Caco-2 (cell line): ENCODE results near the gene E2F4. TPM values are rescaled to one million over a fixed set of nuclear protein-coding genes. Genes with fewer than 3 reads are reported as not detected.
A peak's percentile ranks its signal among the peaks of the same experiment; 100 is the strongest.

ENCODE experiments used
- BruUV-seq: library from RNA; stranded (reverse); fragments of 400-500 nt; replicated peaks from 2 replicates; lab custom pipeline; 2021; lab: Mats Ljungman, UMichigan
- CTCF ChIA-PET: fragments of 300-600 bp; sonication (Branson Sonifier 250); formaldehyde crosslinking; loops from one replicate; lab custom pipeline; 2022; ENCODE audit warnings: antibody characterized with exemption; lab: Charles Lee
- POLR2A ChIA-PET: fragments of 300-600 bp; sonication (Branson Sonifier 250); formaldehyde crosslinking; loops from one replicate; lab custom pipeline; 2022; ENCODE audit warnings: antibody characterized with exemption; lab: Charles Lee
- DNase-seq, 2 experiments: peaks; one replicate each; pipeline versions ENCODE4 v3.0.0 to v3.0.0-alpha.2; 2020 to 2022
- H3K27me3 ChIP-seq: replicated peaks from 2 replicates; pipeline ENCODE4 v1.6.0; 2011; ENCODE audit warnings: low read length; ENCODE audit not compliant: control insufficient read depth, insufficient read depth
- H3K36me3 ChIP-seq: 2 replicates; pipeline ENCODE4 v1.5.1; 2011; ENCODE audit warnings: low read length; ENCODE audit not compliant: control insufficient read depth, insufficient read depth
- H3K4me1 ChIP-seq: fragments of 250-450 bp; sonication (Bioruptor Pico); 2 replicates; pipeline ENCODE4 v1.5.1; 2020; ENCODE audit warnings: mild to moderate bottlenecking
- H3K4me3 ChIP-seq: 2 replicates; pipeline ENCODE4 v1.5.1; 2011; ENCODE audit warnings: low read depth, mild to moderate bottlenecking, control low read depth, low read length
- H3K9me3 ChIP-seq: fragments of 250-450 bp; sonication (Bioruptor Pico); 2 replicates; pipeline ENCODE4 v1.5.1; 2020; ENCODE audit warnings: mild to moderate bottlenecking, moderate library complexity
- H3K27ac Mint-ChIP-seq: one replicate; pipeline ENCODE4 v1.8.0; 2022; ENCODE audit warnings: mixed read lengths; ENCODE audit not compliant: unreplicated experiment
- H3K27me3 Mint-ChIP-seq: one replicate; pipeline ENCODE4 v1.8.0; 2022; ENCODE audit warnings: mixed read lengths; ENCODE audit not compliant: insufficient read depth, unreplicated experiment
- H3K36me3 Mint-ChIP-seq: one replicate; pipeline ENCODE4 v1.8.0; 2022; ENCODE audit warnings: mild to moderate bottlenecking, mixed read lengths; ENCODE audit not compliant: insufficient read depth, unreplicated experiment
- H3K4me1 Mint-ChIP-seq: one replicate; pipeline ENCODE4 v1.8.0; 2022; ENCODE audit warnings: low read depth, mixed read lengths; ENCODE audit not compliant: unreplicated experiment
- H3K4me3 Mint-ChIP-seq: one replicate; pipeline ENCODE4 v1.8.0; 2022; ENCODE audit warnings: mild to moderate bottlenecking, moderate library complexity, mixed read lengths; ENCODE audit not compliant: unreplicated experiment
- H3K9me3 Mint-ChIP-seq: one replicate; pipeline ENCODE4 v1.8.0; 2022; ENCODE audit warnings: mixed read lengths; ENCODE audit not compliant: unreplicated experiment
- CTCF ChIP-seq, 2 experiments: fragments of 200-600 bp in 1 of 2; IDR thresholded peaks; 1 replicate in 1 of 2; 2 replicates in 1 of 2; pipeline versions ENCODE4 v1.5.1 to v1.8.0; 2011 to 2022; ENCODE audit warnings: antibody characterized with exemption in 1 of 2, control low read depth in 1 of 2, inconsistent platforms in 1 of 2, low read depth in 1 of 2, low read length in 1 of 2, mild to moderate bottlenecking in 1 of 2, moderate library complexity in 1 of 2; ENCODE audit not compliant: insufficient read depth in 1 of 2, severe bottlenecking in 1 of 2, unreplicated experiment in 1 of 2
- intact Hi-C: fragments of 100-400 bp; cut with micrococcal nuclease; formaldehyde crosslinking; loops from one replicate; pipeline ENCODE4 v1.10.0; 2022; ENCODE audit not compliant: unreplicated experiment
- total RNA-seq: library from RNA; stranded (reverse); gene quantifications from 2 replicates; pipeline ENCODE4 v1.2.3, GENCODE V29; 2022

The E2F4 gene
- total RNA-seq, 1 experiment from 2014 or later = 115 TPM

DNA sequence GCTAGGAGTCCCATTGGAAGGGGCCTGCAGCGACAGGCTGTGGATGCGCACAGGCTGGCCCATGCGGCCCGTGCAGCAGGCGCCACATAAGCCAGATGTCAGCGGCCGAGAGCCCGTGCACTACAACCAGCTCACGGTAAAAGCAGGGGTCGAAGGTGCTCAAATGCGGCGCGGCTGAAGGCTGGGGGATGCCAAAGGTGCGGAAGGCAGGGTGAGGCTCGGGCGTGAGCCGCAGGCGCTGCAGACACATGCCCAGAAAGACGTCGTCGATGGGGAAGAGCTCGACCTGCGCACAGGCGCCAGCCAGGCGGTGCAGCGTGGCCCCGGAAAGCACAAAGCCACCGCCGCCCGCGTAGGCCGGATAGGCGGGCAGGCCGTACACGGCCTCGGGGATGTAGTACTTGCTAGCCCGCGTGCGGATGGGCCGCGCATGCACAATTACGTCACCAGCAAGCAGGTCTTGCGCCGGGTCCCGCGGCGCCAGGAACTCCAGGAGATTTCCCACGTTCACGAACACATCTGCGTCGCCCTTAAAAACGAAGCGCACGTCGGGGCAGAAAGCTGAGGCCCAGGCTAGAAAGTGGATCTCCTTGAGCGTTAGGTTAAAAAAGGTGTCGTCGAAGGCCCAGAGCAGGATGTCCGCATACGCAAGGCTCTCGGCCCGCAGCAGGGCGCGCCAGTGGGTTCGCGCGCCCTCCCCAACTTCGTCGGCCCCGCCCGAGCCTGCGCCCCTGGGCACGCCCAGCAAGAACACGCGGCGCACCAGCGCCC, 42.5 kb upstream of the E2F4 start:
- no peaks in the 10 kb centered on the region for H3K9me3 ChIP-seq
- no TSS peak for BruUV-seq
- no peak for TF ChIP-seq CTCF (IDR thresholded peaks at IDR 0.05; ENCODE audit: insufficient read depth in 1 of 2, low read depth in 1 of 2, low read length in 1 of 2, severe bottlenecking in 1 of 2, unreplicated experiment in 1 of 2)
- ChIA-PET CTCF (interaction anchor here (0.8 kb wide), 1 partner anchor 35 kb away, joined by 3 read pairs; no protein-coding TSS in a partner anchor), POLR2A (no interaction called here)
- Mint-ChIP-seq H3K4me1 (no peaks in the 10 kb centered on the region), H3K9me3 (no peaks in the 10 kb centered on the region), H3K36me3 (peaks cover 49% of the 10 kb centered on the region), H3K27ac (no peak overlapping the region), H3K4me3 (peak overlapping the region; percentile 47), H3K27me3 (no peaks in the 10 kb centered on the region)
- H3K36me3 ChIP-seq = peaks cover 4% of the 10 kb centered on the region; the same call in 1 of the 2 replicates
- no peaks in the 10 kb centered on the region for H3K27me3 ChIP-seq
- DNase-seq = no peak
- intact Hi-C loops = loop anchor here (2.0 kb wide), 2 partner anchors 41 to 195 kb away; partner anchors contain the start of gene PHAF1
- H3K4me1 ChIP-seq = no peaks in the 10 kb centered on the region; the same call in none of the 2 replicates
- H3K4me3 ChIP-seq = no peak overlapping the region

DNA sequence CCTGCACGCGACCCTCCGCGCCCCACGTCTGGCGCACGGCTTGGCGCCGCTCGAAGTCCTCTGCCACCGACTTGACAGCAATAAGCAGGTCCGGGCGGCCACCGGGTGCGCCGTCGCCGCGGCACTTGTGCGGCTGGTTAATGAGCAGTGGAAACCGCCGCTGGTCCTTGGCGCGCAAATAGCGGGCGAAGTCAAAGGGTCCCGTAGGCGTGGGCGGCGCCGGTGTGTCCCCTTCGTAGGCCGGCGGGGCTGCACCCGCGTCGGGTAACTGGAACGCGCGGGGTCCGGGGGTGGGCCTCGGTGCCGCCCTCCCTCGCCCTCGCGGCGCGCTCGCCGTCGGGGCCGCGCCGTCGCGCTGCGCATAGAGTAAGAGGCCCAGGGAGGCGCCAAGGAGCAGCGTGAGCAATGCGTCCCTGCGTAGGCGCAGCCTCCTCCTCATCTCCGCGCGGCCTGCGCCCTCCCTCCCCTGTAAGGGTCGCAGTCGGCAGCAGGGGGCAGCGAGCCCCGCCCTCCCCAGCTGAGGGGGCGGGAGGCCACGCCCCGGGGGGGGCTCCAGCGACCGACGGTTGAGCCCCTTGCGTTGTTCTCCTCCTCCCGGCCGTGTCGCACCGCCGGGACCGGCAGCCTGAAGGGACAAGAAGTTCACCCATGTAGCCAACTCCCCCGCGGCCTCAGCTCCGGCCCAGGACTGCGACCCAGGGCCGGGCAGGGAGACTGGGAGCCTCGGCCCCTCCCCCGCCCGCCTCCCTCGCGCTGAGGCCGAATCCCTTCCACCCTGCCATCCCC, 41.7 kb upstream of the E2F4 start:
- Histone ChIP-seq H3K4me3 (peak overlapping the region; percentile 75), H3K27me3 (no peaks in the 10 kb centered on the region), H3K36me3 (peaks cover 2% of the 10 kb centered on the region; the same call in 1 of the 2 replicates), H3K9me3 (no peaks in the 10 kb centered on the region), H3K4me1 (no peaks in the 10 kb centered on the region; the same call in none of the 2 replicates)
- no TSS peak for BruUV-seq
- Mint-ChIP-seq H3K27me3 (no peaks in the 10 kb centered on the region), H3K4me1 (no peaks in the 10 kb centered on the region), H3K4me3 (peak overlapping the region; percentile 81), H3K9me3 (no peaks in the 10 kb centered on the region), H3K36me3 (peaks cover 41% of the 10 kb centered on the region), H3K27ac (peak overlapping the region; percentile 85)
- POLR2A ChIA-PET = interaction anchor here (1.6 kb wide), 1 partner anchor 10 kb away, joined by 8 read pairs; the partner anchor contains the start of genes FBXL8 and TRADD
- CTCF ChIA-PET = interaction anchor here (0.5 to 2.6 kb wide), 7 partner anchors 9 to 298 kb away, joined by 3 to 23 read pairs (median 3); partner anchors contain the start of genes CES3, FBXL8 and TRADD
- DNase-seq = peak; percentile 62 to 69
- no peak for TF ChIP-seq CTCF (IDR thresholded peaks at IDR 0.05; ENCODE audit: insufficient read depth in 1 of 2, low read depth in 1 of 2, low read length in 1 of 2, severe bottlenecking in 1 of 2, unreplicated experiment in 1 of 2)
- intact Hi-C loops = loop anchor here (2.0 kb wide), 2 partner anchors 41 to 195 kb away; partner anchors contain the start of gene PHAF1
